Activated CD8-positive, alpha-beta T cell treated with anti-CD3 and anti-CD28 coated beads for 36 hours (primary cell): ENCODE data around the gene STUM. TPM values are rescaled to one million over a fixed set of nuclear protein-coding genes. Genes with fewer than 3 reads are reported as not detected.

ENCODE experiments used
- ATAC-seq: fragments of 200-7000 bp; cut with Tn5 transposase; one replicate; pipeline ENCODE4 v1.10.0; 2021; ENCODE audit warnings: mild to moderate bottlenecking, moderate library complexity
- CTCF ChIA-PET: fragments of 350-600 bp; sonication (Branson Sonifier 250); formaldehyde crosslinking; loops from one replicate; lab custom pipeline; 2021; ENCODE audit warnings: antibody characterized with exemption; lab: Charles Lee
- POLR2A ChIA-PET: fragments of 350-600 bp; sonication (Branson Sonifier 250); formaldehyde crosslinking; loops from one replicate; lab custom pipeline; 2021; ENCODE audit warnings: antibody characterized with exemption; lab: Charles Lee
- DNase-seq: peaks from one replicate; pipeline ENCODE4 v3.0.0-alpha.2; 2020
- H3K27ac Mint-ChIP-seq: one replicate; pipeline ENCODE4 v1.8.0; 2021; ENCODE audit warnings: mild to moderate bottlenecking, mixed read lengths
- H3K27me3 Mint-ChIP-seq: one replicate; pipeline ENCODE4 v1.8.0; 2021; ENCODE audit warnings: mixed read lengths
- H3K36me3 Mint-ChIP-seq: one replicate; pipeline ENCODE4 v1.8.0; 2021; ENCODE audit warnings: low read depth, mixed read lengths
- H3K4me1 Mint-ChIP-seq: one replicate; pipeline ENCODE4 v1.8.0; 2021; ENCODE audit warnings: low read depth, mixed read lengths
- H3K4me3 Mint-ChIP-seq: one replicate; pipeline ENCODE4 v1.8.0; 2021; ENCODE audit warnings: mild to moderate bottlenecking, moderate library complexity, mixed read lengths
- H3K9me3 Mint-ChIP-seq: one replicate; pipeline ENCODE4 v1.8.0; 2021; ENCODE audit warnings: mixed read lengths
- CTCF ChIP-seq: fragments of 200-600 bp; IDR thresholded peaks from one replicate; pipeline ENCODE4 v1.8.0; 2022; ENCODE audit warnings: antibody characterized with exemption, mild to moderate bottlenecking
- intact Hi-C: fragments of 100-400 bp; cut with micrococcal nuclease; formaldehyde crosslinking; loops from one replicate; pipeline ENCODE4 v1.10.0; 2022
- total RNA-seq, 2 experiments: library from RNA; stranded (reverse); gene quantifications; one replicate each; pipeline ENCODE4 v1.2.3, GENCODE V29; 2021

The STUM gene
- total RNA-seq, 2 experiments from 2014 or later = not detected

GRCh38 chr1:226626577-226626956 lies 78.0 kb downstream of the STUM start:
- Mint-ChIP-seq H3K27ac (peak overlapping the region; percentile 87), H3K4me3 (peak overlapping the region; percentile 43), H3K9me3 (peaks cover 14% of the 10 kb centered on the region), H3K4me1 (peaks cover 28% of the 10 kb centered on the region), H3K27me3 (no peaks in the 10 kb centered on the region), H3K36me3 (peaks cover 23% of the 10 kb centered on the region)
- ChIA-PET POLR2A (interaction anchor here (0.5 to 1.6 kb wide), 11 partner anchors 10 to 365 kb away, joined by 3 to 5 read pairs (median 3); no protein-coding TSS in a partner anchor), CTCF (interaction anchor here (0.6 to 5.3 kb wide), 68 partner anchors 9 to 499 kb away, joined by 3 to 53 read pairs (median 4); partner anchors contain the start of genes COQ8A and PARP1)
- DNase-seq (peak; percentile 89), ATAC-seq (peak; percentile 90)
- peak; percentile 99 for TF ChIP-seq CTCF
- intact Hi-C loops = loop anchor here (5.0 kb wide), 1 partner anchor 201 kb away; no protein-coding TSS in a partner anchor

- no peak for TF ChIP-seq CTCF
- Mint-ChIP-seq H3K27me3 (no peaks in the 10 kb centered on the region), H3K36me3 (peaks cover 28% of the 10 kb centered on the region), H3K27ac (peak overlapping the region; percentile 87), H3K4me1 (peaks cover 35% of the 10 kb centered on the region), H3K4me3 (peak overlapping the region; percentile 43), H3K9me3 (peaks cover 14% of the 10 kb centered on the region)
- intact Hi-C loops = loop anchor here (5.0 kb wide), 1 partner anchor 200 kb away; no protein-coding TSS in a partner anchor
- ChIA-PET POLR2A (interaction anchor here (0.8 to 2.3 kb wide), 6 partner anchors 16 to 201 kb away, joined by 3 to 7 read pairs (median 5); no protein-coding TSS in a partner anchor), CTCF (interaction anchor here (0.8 to 5.3 kb wide), 39 partner anchors 8 to 322 kb away, joined by 3 to 53 read pairs (median 6); partner anchors contain the start of gene PARP1)
- no peak for DNase-seq
- no peak for ATAC-seq
Observed at GRCh38 chr1:226627050-226627755, 78.6 kb downstream of the STUM start.

- CTCF ChIA-PET = interaction anchor here (0.8 to 5.3 kb wide), 3 partner anchors 60 to 195 kb away, joined by 3 to 30 read pairs (median 3); no protein-coding TSS in a partner anchor
Observed at GRCh38 chr1:226627924-226628611, 79.5 kb downstream of the STUM start.

GRCh38 chr1:226628612-226629155 lies 80.1 kb downstream of the STUM start:
- TF ChIP-seq CTCF = no peak
- Mint-ChIP-seq H3K27me3 (no peaks in the 10 kb centered on the region), H3K4me3 (no peak overlapping the region), H3K9me3 (peaks cover 14% of the 10 kb centered on the region), H3K27ac (peak overlapping the region; percentile 87), H3K36me3 (peaks cover 40% of the 10 kb centered on the region), H3K4me1 (peaks cover 50% of the 10 kb centered on the region)
- ATAC-seq (no peak), DNase-seq (no peak)
- CTCF ChIA-PET = interaction anchor here (0.8 to 5.3 kb wide), 3 partner anchors 59 to 110 kb away, joined by 3 to 30 read pairs (median 3); partner anchors contain the start of gene ITPKB
- intact Hi-C loops = loop anchor here (5.0 kb wide), 1 partner anchor 199 kb away; no protein-coding TSS in a partner anchor
- POLR2A ChIA-PET = interaction anchor here (0.7 to 2.3 kb wide), 5 partner anchors 15 to 103 kb away, joined by 3 to 7 read pairs (median 3); no protein-coding TSS in a partner anchor

More at GRCh38 chr1:226627924-226628611, 79.5 kb downstream of the STUM start:
- Mint-ChIP-seq H3K27me3 (no peaks in the 10 kb centered on the region), H3K27ac (peak overlapping the region; percentile 87), H3K4me3 (no peak overlapping the region), H3K9me3 (peaks cover 14% of the 10 kb centered on the region), H3K36me3 (peaks cover 35% of the 10 kb centered on the region), H3K4me1 (peaks cover 43% of the 10 kb centered on the region)
- no peak for TF ChIP-seq CTCF
- DNase-seq (peak; percentile 71), ATAC-seq (peak; percentile 40)
- intact Hi-C loops = loop anchor here (5.0 kb wide), 1 partner anchor 199 kb away; no protein-coding TSS in a partner anchor
- POLR2A ChIA-PET = interaction anchor here (0.7 to 2.3 kb wide), 5 partner anchors 16 to 103 kb away, joined by 3 to 7 read pairs (median 3); no protein-coding TSS in a partner anchor
